SH-SY5Y (cell line): ENCODE data around the gene EFCAB5.

ENCODE experiments used
- GATA2 ChIP-seq: IDR thresholded peaks from 2 replicates; pipeline ENCODE4 v1.6.1; 2011; ENCODE audit warnings: mild to moderate bottlenecking, low read depth, low read length
- GATA3 ChIP-seq: IDR thresholded peaks from 2 replicates; pipeline ENCODE4 v1.6.1; 2011; ENCODE audit warnings: low read depth, mild to moderate bottlenecking, low read length, moderate library complexity

The EFCAB5 gene

GRCh38 chr17:29959658-29960337 lies 18.4 kb downstream of the EFCAB5 start:
- no peak for TF ChIP-seq GATA2
- TF ChIP-seq GATA3 = no peak

- TF ChIP-seq GATA2 = no peak
- TF ChIP-seq GATA3 = no peak
Measured at GRCh38 chr17:29962656-29963055, 21.2 kb downstream of the EFCAB5 start.

GRCh38 chr17:29968271-29968670 lies 26.8 kb downstream of the EFCAB5 start:
- no peak for TF ChIP-seq GATA2
- no peak for TF ChIP-seq GATA3

GRCh38 chr17:29972277-29972676 lies 30.8 kb downstream of the EFCAB5 start:
- TF ChIP-seq GATA2 = no peak
- no peak for TF ChIP-seq GATA3

GRCh38 chr17:29973005-29973404 lies 31.6 kb downstream of the EFCAB5 start:
- TF ChIP-seq GATA2 (no peak), GATA3 (no peak)

- TF ChIP-seq GATA2 (no peak), GATA3 (no peak)
Measured at GRCh38 chr17:29977836-29978235, 36.4 kb downstream of the EFCAB5 start.

GRCh38 chr17:29980261-29980660 lies 38.8 kb downstream of the EFCAB5 start:
- TF ChIP-seq GATA2 (no peak), GATA3 (no peak)

- TF ChIP-seq GATA3 (no peak), GATA2 (no peak)
Measured at GRCh38 chr17:29982991-29983653, 41.7 kb downstream of the EFCAB5 start.

- TF ChIP-seq GATA2 (no peak), GATA3 (no peak)
Measured at GRCh38 chr17:29996458-29996857, 55.0 kb downstream of the EFCAB5 start.

- TF ChIP-seq GATA3 = no peak
- no peak for TF ChIP-seq GATA2
Measured at GRCh38 chr17:30000001-30000754, 58.7 kb downstream of the EFCAB5 start.

GRCh38 chr17:30000755-30001257 lies 59.4 kb downstream of the EFCAB5 start:
- TF ChIP-seq GATA3 = no peak
- TF ChIP-seq GATA2 = no peak

- TF ChIP-seq GATA2 (no peak), GATA3 (no peak)
Measured at GRCh38 chr17:30002088-30002487, 60.7 kb downstream of the EFCAB5 start.

GRCh38 chr17:30005709-30006320 lies 64.4 kb downstream of the EFCAB5 start:
- no peak for TF ChIP-seq GATA3
- no peak for TF ChIP-seq GATA2

- no peak for TF ChIP-seq GATA2
- no peak for TF ChIP-seq GATA3
Measured at GRCh38 chr17:30021708-30022317, 80.4 kb downstream of the EFCAB5 start.
